GM12801 (cell line): Measurements from ENCODE around the gene ZNF274.

Experiments used
- CTCF ChIP-seq: IDR thresholded peaks from one replicate; pipeline ENCODE4 v1.5.1; 2011; ENCODE audit warnings: control low read depth; ENCODE audit not compliant: insufficient read length; ENCODE audit errors: extremely low read depth

Gene ZNF274

GRCh38 chr19:58217607-58218391 is 34.9 kb downstream of the ZNF274 start:
- TF ChIP-seq CTCF, result no peak

- TF ChIP-seq CTCF, result no peak
Observed at GRCh38 chr19:58218899-58219298, 36.0 kb downstream of the ZNF274 start.

- TF ChIP-seq CTCF, result no peak
Observed at GRCh38 chr19:58227964-58228584, 45.2 kb downstream of the ZNF274 start.

GRCh38 chr19:58228585-58229254 is 45.9 kb downstream of the ZNF274 start, which contains the start of gene ZNF544:
TSS of gene ZNF544 (plus strand) at chr19:58228914. CDS start at chr19:58244024, 15,110 bp downstream.
- no peak for TF ChIP-seq CTCF

GRCh38 chr19:58229255-58229639 is 46.4 kb downstream of the ZNF274 start:
- no peak for TF ChIP-seq CTCF

GRCh38 chr19:58237324-58237723 is 54.5 kb downstream of the ZNF274 start:
- TF ChIP-seq CTCF, result no peak

GRCh38 chr19:58243351-58243750 is 60.5 kb downstream of the ZNF274 start:
- no peak for TF ChIP-seq CTCF
